Measurements from ENCODE around the gene GASK1B. TPM values are rescaled to one million over a fixed set of nuclear protein-coding genes. Genes with fewer than 3 reads are reported as not detected.

The GASK1B gene
- total RNA-seq, 1 donor from 2014 or later = 61.9 TPM

GRCh38 chr4:158195297-158195696, 22.5 kb upstream of the GASK1B start:
- Histone ChIP-seq H3K27me3 (ENCODE audit: low read depth) (no peaks in the 10 kb centered on the region), H3K4me3 (no peak overlapping the region), H3K27ac (replicated peaks) (no peak overlapping the region), H3K9me3 (replicated peaks) (no peaks in the 10 kb centered on the region), H3K4me1 (peaks cover 13% of the 10 kb centered on the region), H3K36me3 (peaks cover 9% of the 10 kb centered on the region)
- intact Hi-C loops (cut with micrococcal nuclease) = loop anchor here (10.0 kb wide), 1 partner anchor 60 kb away; no protein-coding TSS in a partner anchor
- no peak for TF ChIP-seq CTCF (IDR thresholded peaks at IDR 0.05; ENCODE audit: borderline replicate concordance)
- no peak for DNase-seq

GRCh38 chr4:158193171-158193749, 20.4 kb upstream of the GASK1B start:
- intact Hi-C loops (cut with micrococcal nuclease) = loop anchor here (10.0 kb wide), 1 partner anchor 62 kb away; no protein-coding TSS in a partner anchor

GRCh38 chr4:158192439-158193158, 19.8 kb upstream of the GASK1B start:
- Histone ChIP-seq H3K4me3 (no peak overlapping the region), H3K27me3 (ENCODE audit: low read depth) (no peaks in the 10 kb centered on the region), H3K27ac (replicated peaks) (no peak overlapping the region), H3K4me1 (peaks cover 13% of the 10 kb centered on the region), H3K9me3 (replicated peaks) (no peaks in the 10 kb centered on the region), H3K36me3 (peaks cover 23% of the 10 kb centered on the region)
- DNase-seq = no peak
- intact Hi-C loops (cut with micrococcal nuclease) = loop anchor here (10.0 kb wide), 1 partner anchor 62 kb away; no protein-coding TSS in a partner anchor
- TF ChIP-seq CTCF (IDR thresholded peaks at IDR 0.05; ENCODE audit: borderline replicate concordance) = no peak

More at GRCh38 chr4:158193171-158193749, 20.4 kb upstream of the GASK1B start:
- H3K4me3 ChIP-seq = no peak overlapping the region
- H3K9me3 ChIP-seq (replicated peaks) = no peaks in the 10 kb centered on the region
- no peak overlapping the region for H3K27ac ChIP-seq (replicated peaks)
- H3K27me3 ChIP-seq (ENCODE audit: low read depth) = no peaks in the 10 kb centered on the region
- no peak for DNase-seq
- peak; percentile 72 for TF ChIP-seq CTCF (IDR thresholded peaks at IDR 0.05; ENCODE audit: borderline replicate concordance)
- H3K36me3 ChIP-seq = peaks cover 19% of the 10 kb centered on the region
- H3K4me1 ChIP-seq = peaks cover 13% of the 10 kb centered on the region

GRCh38 chr4:158190718-158191117, 17.9 kb upstream of the GASK1B start:
- Histone ChIP-seq H3K27me3 (ENCODE audit: low read depth) (no peaks in the 10 kb centered on the region), H3K4me3 (no peak overlapping the region), H3K27ac (replicated peaks) (no peak overlapping the region), H3K36me3 (peaks cover 31% of the 10 kb centered on the region), H3K9me3 (replicated peaks) (no peaks in the 10 kb centered on the region), H3K4me1 (peaks cover 13% of the 10 kb centered on the region)
- intact Hi-C loops (cut with micrococcal nuclease) = loop anchor here (10.0 kb wide), 1 partner anchor 64 kb away; no protein-coding TSS in a partner anchor
- no peak for DNase-seq
- no peak for TF ChIP-seq CTCF (IDR thresholded peaks at IDR 0.05; ENCODE audit: borderline replicate concordance)

- intact Hi-C loops (cut with micrococcal nuclease) = no loop called here
- H3K27me3 ChIP-seq (ENCODE audit: low read depth) = no peaks in the 10 kb centered on the region
- no peak overlapping the region for H3K4me3 ChIP-seq
- DNase-seq = no peak
- peaks cover 31% of the 10 kb centered on the region for H3K36me3 ChIP-seq
- peaks cover 13% of the 10 kb centered on the region for H3K4me1 ChIP-seq
- TF ChIP-seq CTCF (IDR thresholded peaks at IDR 0.05; ENCODE audit: borderline replicate concordance) = no peak
- H3K27ac ChIP-seq (replicated peaks) = no peak overlapping the region
- no peaks in the 10 kb centered on the region for H3K9me3 ChIP-seq (replicated peaks)
Measured at GRCh38 chr4:158189422-158189821, 16.6 kb upstream of the GASK1B start.
